HepG2 (cell line): ENCODE results near the gene POLN. TPM values are rescaled to one million over a fixed set of nuclear protein-coding genes. Genes with fewer than 3 reads are reported as not detected.

Source experiments
- ATAC-seq: fragments of 200-7000 bp; cut with Tn5 transposase; 3 replicates; pipeline ENCODE4 v1.9.1; 2020; ENCODE audit warnings: mild to moderate bottlenecking, moderate library complexity
- BruUV-seq: library from RNA; stranded (reverse); fragments of 400-500 nt; replicated peaks from 2 replicates; lab custom pipeline; 2021; lab: Mats Ljungman, UMichigan
- CTCF ChIA-PET: fragments of 300-600 bp; formaldehyde crosslinking; extraction: SDS; loops from one replicate; lab custom pipeline; 2021; ENCODE audit warnings: low total read pairs, inconsistent platforms, low intra/inter-chr PET ratio; lab: Yijun Ruan, JAX
- POLR2A ChIA-PET: fragments of 350-600 bp; sonication (Branson Sonifier 250); formaldehyde crosslinking; loops from one replicate; lab custom pipeline; 2020; ENCODE audit warnings: antibody characterized with exemption, inconsistent platforms; lab: Yijun Ruan, JAX
- DNase-seq: peaks from one replicate; pipeline ENCODE4 v3.0.0-alpha.2; 2015; ENCODE audit warnings: low spot score
- FAIRE-seq: peaks from 3 replicates; lab custom pipeline; 2011; peaks lifted over from hg19 to GRCh38; lab: Jason Lieb, UNC
- H2AFZ ChIP-seq: one replicate; pipeline ENCODE4 v1.6.1; 2011; ENCODE audit warnings: low read length, inconsistent platforms
- H3K27ac ChIP-seq: fragments of 300-600 bp; 3 replicates; pipeline ENCODE4 v1.8.0; 2011; ENCODE audit warnings: mixed run types, mild to moderate bottlenecking, mixed read lengths, low read length, inconsistent platforms; ENCODE audit not compliant: insufficient read depth; ENCODE audit errors: extremely low read length
- H3K27me3 ChIP-seq, 2 experiments: fragments of 200-600 bp in 1 of 2; 2 replicates in 1 of 2; 3 replicates in 1 of 2; pipeline versions ENCODE4 v1.6.0 to v1.8.0; 2011; ENCODE audit warnings: low read length in 2 of 2, mild to moderate bottlenecking in 2 of 2, moderate library complexity in 2 of 2, inconsistent platforms in 1 of 2; ENCODE audit not compliant: insufficient read depth in 2 of 2, control insufficient read depth in 1 of 2
- H3K36me3 ChIP-seq, 2 experiments: fragments of 200-600 bp in 1 of 2; replicated peaks in 1 of 2; 2 replicates in 1 of 2; 3 replicates in 1 of 2; pipeline versions ENCODE4 v1.5.1 to v1.8.0; 2011; ENCODE audit warnings: low read length in 2 of 2, inconsistent platforms in 1 of 2; ENCODE audit not compliant: insufficient read depth in 2 of 2, control insufficient read depth in 1 of 2
- H3K4me1 ChIP-seq: 2 replicates; pipeline ENCODE4 v1.5.1; 2012; ENCODE audit warnings: low read length, inconsistent platforms; ENCODE audit not compliant: insufficient read depth
- H3K4me2 ChIP-seq: 2 replicates; pipeline ENCODE4 v1.6.0; 2011; ENCODE audit warnings: low read depth, low read length, inconsistent platforms
- H3K4me3 ChIP-seq, 3 experiments: fragments of 200-600 bp in 1 of 3; sonication (generic), shearing (Covaris generic) in 1 of 3; replicated peaks in 1 of 3; 2 replicates each; pipeline ENCODE4 v1.5.1; 2011 to 2016; ENCODE audit warnings: low read length in 3 of 3, inconsistent platforms in 2 of 3, low read depth in 2 of 3, mild to moderate bottlenecking in 2 of 3, control low read depth in 1 of 3, mixed read lengths in 1 of 3; ENCODE audit not compliant: insufficient read depth in 1 of 3
- H3K79me2 ChIP-seq: one replicate; pipeline ENCODE4 v1.6.1; 2011; ENCODE audit warnings: low read length, inconsistent platforms; ENCODE audit not compliant: insufficient read depth
- H3K9ac ChIP-seq: 2 replicates; pipeline ENCODE4 v1.6.0; 2011; ENCODE audit warnings: mild to moderate bottlenecking, low read depth, low read length, inconsistent platforms; ENCODE audit not compliant: insufficient read depth
- H3K9me3 ChIP-seq: 2 replicates; pipeline ENCODE4 v1.5.1; 2012; ENCODE audit warnings: mild to moderate bottlenecking, low read length
- H4K20me1 ChIP-seq: 2 replicates; pipeline ENCODE4 v1.6.0; 2011; ENCODE audit warnings: inconsistent platforms, mild to moderate bottlenecking, low read length, moderate library complexity; ENCODE audit not compliant: insufficient read depth
- HMG20A ChIP-seq: IDR thresholded peaks from 2 replicates; pipeline ENCODE4 v1.6.1; 2016; ENCODE audit warnings: borderline replicate concordance
- HNRNPH1 ChIP-seq: fragments of 200-400 bp; formaldehyde crosslinking; optimal IDR thresholded peaks from 2 replicates; pipeline ENCODE3; 2017; ENCODE audit warnings: mild to moderate bottlenecking, low read depth, low read length
- JDP2 ChIP-seq: sonication (generic); formaldehyde crosslinking; IDR thresholded peaks from 2 replicates; pipeline ENCODE4 v1.8.1; 2022; ENCODE audit warnings: missing genetic modification reagents, borderline replicate concordance
- KLF9 ChIP-seq: IDR thresholded peaks from 2 replicates; pipeline ENCODE4 v1.6.1; 2016; ENCODE audit warnings: low read depth
- NFRKB ChIP-seq: fragments of 450-650 bp; IDR thresholded peaks from 2 replicates; pipeline ENCODE4 v1.6.1; 2017
- SETDB1 ChIP-seq: sonication (generic); formaldehyde crosslinking; IDR thresholded peaks from 2 replicates; pipeline ENCODE4 v1.5.1; 2020; ENCODE audit warnings: missing genetic modification reagents, mild to moderate bottlenecking, borderline replicate concordance
- ZNF674 ChIP-seq: sonication (generic); formaldehyde crosslinking; IDR thresholded peaks from 2 replicates; pipeline ENCODE4 v1.5.0; 2020; ENCODE audit warnings: low read depth, mild to moderate bottlenecking, missing genetic modification reagents
- whole genome bisulfite sequencing: methylation state at CpG from one replicate; pipeline ENCODE4 v1.1.6; 2017; ENCODE audit warnings: low lambda C conversion rate; 5-methylcytosine and 5-hydroxymethylcytosine counted together
- in situ Hi-C: cut with HindIII; loops from 2 replicates; pipeline ENCODE4 v1.10.0; 2017; ENCODE audit warnings: low pct_unique_long_range_greater_than_20kb; ENCODE audit not compliant: extremely low pct_ligation_motif_present
- intact Hi-C: fragments of 100-400 bp; cut with micrococcal nuclease; formaldehyde crosslinking; loops from one replicate; pipeline ENCODE4 v1.10.0; 2022; ENCODE audit not compliant: unreplicated experiment
- polyA plus RNA-seq, 8 experiments: library from polyadenylated mRNA; depleted of rRNA in 3 of 8; stranded (reverse) in 7 of 8; unstranded in 1 of 8; fragments of >200 nt; fragmentation: Illumina TruSeq in 4 of 8; extraction: Trizol in 4 of 8; gene quantifications; 2 replicates each; pipeline versions ENCODE4 v1.2.1 to v1.2.3, GENCODE V29; 2011 to 2016; ENCODE audit warnings: low read depth in 4 of 8, missing spikeins in 1 of 8, mixed read lengths in 1 of 8; ENCODE audit not compliant: insufficient read depth in 1 of 8
- total RNA-seq, 5 experiments: library from RNA; depleted of rRNA; stranded (reverse); fragments of >200 nt; fragmentation: Illumina TruSeq; extraction: Trizol; gene quantifications; 2 replicates each; pipeline ENCODE4 v1.2.3, GENCODE V29; 2016; ENCODE audit warnings: low read depth in 1 of 5
- TF ChIP-seq, protein P1 (sequence below): sonication (generic); formaldehyde crosslinking; IDR thresholded peaks from 2 replicates; pipeline ENCODE4 v1.4.0; 2020; ENCODE audit warnings: mild to moderate bottlenecking, missing genetic modification reagents
- TF ChIP-seq, protein P2 (sequence below): sonication (generic); formaldehyde crosslinking; IDR thresholded peaks from 2 replicates; pipeline ENCODE4 v1.5.1; 2020; ENCODE audit warnings: missing genetic modification reagents, mild to moderate bottlenecking, borderline replicate concordance

The POLN gene
- total and polyA plus RNA-seq, 2 of the 13 experiments (the other 11 are each of a cell fraction or from before 2014, with no cell fraction given) = 0.93 to 1.5 TPM

DNA sequence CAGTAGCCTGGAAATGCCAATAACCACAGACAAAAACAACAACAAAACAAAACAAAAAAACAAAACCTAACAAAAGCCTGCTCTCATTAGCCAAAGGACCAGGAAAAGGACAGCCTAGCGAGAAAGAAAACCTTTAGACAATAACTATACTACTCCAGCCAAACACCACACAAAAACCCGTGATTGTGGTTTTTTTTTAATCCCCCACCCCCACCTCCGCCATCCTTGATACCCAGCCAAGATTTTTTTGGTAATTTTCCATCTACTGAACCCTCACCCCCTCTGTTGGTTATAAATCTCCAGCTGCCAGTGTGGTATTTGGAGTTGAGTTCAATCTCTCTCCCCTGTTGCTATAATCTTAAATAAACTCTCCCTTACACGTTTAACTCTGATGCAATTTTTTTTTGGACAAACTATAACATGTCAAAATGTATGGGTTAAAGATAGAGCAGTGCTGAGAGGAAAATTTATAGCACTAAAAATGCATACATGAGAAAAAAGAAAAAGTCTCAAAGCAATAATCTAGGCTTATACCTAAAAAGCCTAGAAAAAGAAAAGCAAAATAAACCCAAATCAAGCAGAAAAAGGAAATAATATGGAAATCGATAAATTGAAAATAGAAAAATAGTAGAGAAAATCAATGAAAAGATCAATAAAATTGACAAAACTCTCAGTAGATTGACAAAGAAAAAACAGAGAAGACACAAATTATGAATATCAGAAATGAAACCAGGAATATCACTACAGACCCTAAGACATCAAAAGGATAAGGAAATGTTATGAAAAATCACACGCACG lies 99.1 kb downstream of the POLN start (continued):
- TF ChIP-seq, protein P1, sequence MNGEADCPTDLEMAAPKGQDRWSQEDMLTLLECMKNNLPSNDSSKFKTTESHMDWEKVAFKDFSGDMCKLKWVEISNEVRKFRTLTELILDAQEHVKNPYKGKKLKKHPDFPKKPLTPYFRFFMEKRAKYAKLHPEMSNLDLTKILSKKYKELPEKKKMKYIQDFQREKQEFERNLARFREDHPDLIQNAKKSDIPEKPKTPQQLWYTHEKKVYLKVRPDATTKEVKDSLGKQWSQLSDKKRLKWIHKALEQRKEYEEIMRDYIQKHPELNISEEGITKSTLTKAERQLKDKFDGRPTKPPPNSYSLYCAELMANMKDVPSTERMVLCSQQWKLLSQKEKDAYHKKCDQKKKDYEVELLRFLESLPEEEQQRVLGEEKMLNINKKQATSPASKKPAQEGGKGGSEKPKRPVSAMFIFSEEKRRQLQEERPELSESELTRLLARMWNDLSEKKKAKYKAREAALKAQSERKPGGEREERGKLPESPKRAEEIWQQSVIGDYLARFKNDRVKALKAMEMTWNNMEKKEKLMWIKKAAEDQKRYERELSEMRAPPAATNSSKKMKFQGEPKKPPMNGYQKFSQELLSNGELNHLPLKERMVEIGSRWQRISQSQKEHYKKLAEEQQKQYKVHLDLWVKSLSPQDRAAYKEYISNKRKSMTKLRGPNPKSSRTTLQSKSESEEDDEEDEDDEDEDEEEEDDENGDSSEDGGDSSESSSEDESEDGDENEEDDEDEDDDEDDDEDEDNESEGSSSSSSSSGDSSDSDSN = no peak

DNA sequence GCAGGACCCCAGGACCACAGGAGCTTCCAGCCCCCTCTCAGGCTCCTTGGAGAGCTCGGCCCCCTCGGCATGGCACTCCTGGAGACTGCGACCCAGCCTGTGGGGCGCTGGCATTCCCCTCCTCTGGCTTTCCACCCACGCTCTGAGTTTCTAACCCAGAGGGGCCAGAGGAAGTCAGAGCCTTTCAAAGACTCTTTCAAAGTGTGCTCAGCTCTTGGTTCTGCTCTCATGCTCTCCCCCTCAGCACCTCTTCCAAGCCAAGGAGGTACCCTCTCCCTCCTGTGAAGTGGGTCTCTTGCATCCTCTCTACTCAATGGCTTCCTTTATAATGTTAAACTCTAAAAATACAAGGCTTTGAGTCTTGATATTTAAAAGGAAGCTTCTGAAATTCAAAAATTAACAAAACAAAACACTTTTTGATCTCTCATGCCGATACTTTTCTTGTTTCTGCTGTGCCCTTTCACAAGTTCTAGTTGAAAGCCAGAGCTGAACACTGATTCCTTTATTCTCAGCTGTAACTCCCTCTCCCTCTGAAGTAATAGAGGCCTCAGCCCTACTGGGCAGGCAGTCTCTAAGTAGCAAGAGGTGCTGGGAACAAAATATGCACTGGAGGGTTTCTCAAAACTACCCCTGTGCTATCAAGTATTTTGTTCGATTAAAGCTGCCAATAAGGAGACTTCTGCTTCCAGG lies 100.0 kb downstream of the POLN start:
- no peak overlapping the region for H3K9ac ChIP-seq
- ChIA-PET POLR2A (no interaction called here), CTCF (no interaction called here)
- H3K36me3 ChIP-seq = no peaks in the 10 kb centered on the region
- H3K4me1 ChIP-seq = peaks cover 21% of the 10 kb centered on the region
- no peaks in the 10 kb centered on the region for H3K79me2 ChIP-seq
- H4K20me1 ChIP-seq = no peaks in the 10 kb centered on the region
- ATAC-seq = peak; percentile 78
- 50% methylated on average over 7 of the region's 7 CpGs for WGBS
- TF ChIP-seq, protein P2, sequence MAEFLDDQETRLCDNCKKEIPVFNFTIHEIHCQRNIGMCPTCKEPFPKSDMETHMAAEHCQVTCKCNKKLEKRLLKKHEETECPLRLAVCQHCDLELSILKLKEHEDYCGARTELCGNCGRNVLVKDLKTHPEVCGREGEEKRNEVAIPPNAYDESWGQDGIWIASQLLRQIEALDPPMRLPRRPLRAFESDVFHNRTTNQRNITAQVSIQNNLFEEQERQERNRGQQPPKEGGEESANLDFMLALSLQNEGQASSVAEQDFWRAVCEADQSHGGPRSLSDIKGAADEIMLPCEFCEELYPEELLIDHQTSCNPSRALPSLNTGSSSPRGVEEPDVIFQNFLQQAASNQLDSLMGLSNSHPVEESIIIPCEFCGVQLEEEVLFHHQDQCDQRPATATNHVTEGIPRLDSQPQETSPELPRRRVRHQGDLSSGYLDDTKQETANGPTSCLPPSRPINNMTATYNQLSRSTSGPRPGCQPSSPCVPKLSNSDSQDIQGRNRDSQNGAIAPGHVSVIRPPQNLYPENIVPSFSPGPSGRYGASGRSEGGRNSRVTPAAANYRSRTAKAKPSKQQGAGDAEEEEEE (CRISPR knock-in tag) = no peak
- TF ChIP-seq SETDB1 (CRISPR knock-in tag) (no peak), KLF9 (CRISPR knock-in tag) (no peak), HMG20A (CRISPR knock-in tag) (no peak), ZNF674 (CRISPR knock-in tag) (no peak), NFRKB (no peak), JDP2 (CRISPR knock-in tag) (no peak), HNRNPH1 (no peak)
- in situ Hi-C loops (no loop called here), intact Hi-C loops (no loop called here)
- H3K27ac ChIP-seq = no peak overlapping the region
- no peaks in the 10 kb centered on the region for H3K9me3 ChIP-seq
- DNase-seq = no peak
- no peak overlapping the region for H2AFZ ChIP-seq
- peak overlapping the region; percentile 30 for H3K4me2 ChIP-seq
- peaks cover 0 to 7% of the 10 kb centered on the region in 2 experiments; a peak in 1 of 5 replicates for H3K27me3 ChIP-seq
- H3K4me3 ChIP-seq = no peak overlapping the region
- BruUV-seq = no TSS peak
- no peak for FAIRE-seq
